HG03571 (cell line): ENCODE results near the gene DMAC1.

Experiments
- ATAC-seq: cut with Tn5 transposase; IDR thresholded peaks from one replicate; pipeline ENCODE4 v1.9.1; 2021; ENCODE audit not compliant: unreplicated experiment

Gene DMAC1, protein sequence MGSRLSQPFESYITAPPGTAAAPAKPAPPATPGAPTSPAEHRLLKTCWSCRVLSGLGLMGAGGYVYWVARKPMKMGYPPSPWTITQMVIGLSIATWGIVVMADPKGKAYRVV

DNA sequence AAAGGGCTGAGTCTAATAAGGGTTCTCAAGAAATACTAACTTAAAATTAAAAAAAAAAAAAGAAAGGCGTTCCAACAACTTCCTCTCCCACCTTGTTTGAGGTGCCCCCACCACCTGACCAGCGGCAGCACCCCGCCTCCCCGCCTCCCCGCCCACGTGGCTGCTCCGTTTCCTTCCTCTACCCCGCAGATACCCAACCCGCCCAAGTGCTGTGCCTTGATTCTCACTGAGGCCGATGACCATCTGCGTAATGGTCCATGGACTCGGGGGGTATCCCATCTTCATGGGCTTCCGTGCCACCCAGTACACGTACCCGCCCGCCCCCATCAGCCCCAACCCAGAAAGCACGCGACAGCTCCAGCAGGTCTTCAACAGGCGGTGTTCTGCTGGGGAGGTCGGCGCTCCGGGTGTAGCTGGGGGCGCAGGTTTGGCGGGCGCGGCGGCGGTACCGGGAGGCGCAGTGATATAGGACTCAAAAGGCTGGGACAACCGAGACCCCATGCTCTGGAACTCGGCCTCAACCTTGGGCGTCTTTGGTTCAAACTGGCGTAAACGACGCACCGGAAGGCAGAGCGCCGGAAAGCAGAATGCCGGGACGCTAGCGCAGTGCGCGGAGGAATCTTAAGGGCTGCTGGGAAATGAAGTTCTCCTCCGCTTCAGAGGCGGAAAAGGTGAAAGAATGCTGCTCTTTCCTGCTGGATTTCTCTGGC is at the start of gene DMAC1:
Gene DMAC1 (minus strand): TSS at position 545 of the 710 bp plus-strand sequence. CDS start 44 bp downstream, at position 501.
- ATAC-seq = peak; percentile 89

DNA sequence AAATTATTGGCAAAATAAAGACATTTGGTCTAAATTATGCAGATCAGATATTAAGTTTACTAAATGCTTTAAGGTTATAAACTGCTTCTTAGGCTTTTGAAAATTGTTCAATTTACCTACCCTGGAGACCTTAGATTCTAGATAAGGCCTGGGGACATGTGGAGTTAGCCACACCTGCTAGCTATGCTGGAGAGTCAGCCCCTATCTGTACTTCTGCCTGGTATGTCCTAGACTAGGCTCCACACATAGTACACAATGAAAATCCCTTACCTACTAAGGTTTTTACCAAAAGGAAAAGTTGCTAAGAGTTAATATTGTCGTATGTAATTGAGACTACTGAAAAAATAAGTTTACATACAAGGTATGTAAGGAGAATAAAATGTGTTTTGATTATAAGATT is 49.8 kb upstream of the DMAC1 start:
- ATAC-seq = no peak

DNA sequence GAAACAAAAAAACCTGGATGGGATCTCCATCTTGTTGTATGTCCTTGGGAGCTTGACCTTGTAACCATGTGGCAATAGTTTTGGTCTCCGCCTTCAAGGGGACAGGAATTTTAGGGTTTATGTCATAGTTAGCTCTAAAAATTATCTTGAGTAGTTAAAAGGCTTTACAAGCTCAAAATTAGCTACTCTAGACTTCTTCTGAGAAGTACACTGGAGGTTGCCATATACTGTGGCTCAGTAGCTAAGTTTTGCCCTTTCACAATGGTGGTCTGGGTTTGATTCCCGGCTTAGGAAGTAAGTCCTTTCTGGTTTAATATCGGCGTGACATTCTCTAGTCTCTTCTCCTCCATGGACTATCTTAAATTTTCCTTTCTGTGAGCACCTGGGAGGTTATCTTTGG is 48.9 kb upstream of the DMAC1 start:
- no peak for ATAC-seq

DNA sequence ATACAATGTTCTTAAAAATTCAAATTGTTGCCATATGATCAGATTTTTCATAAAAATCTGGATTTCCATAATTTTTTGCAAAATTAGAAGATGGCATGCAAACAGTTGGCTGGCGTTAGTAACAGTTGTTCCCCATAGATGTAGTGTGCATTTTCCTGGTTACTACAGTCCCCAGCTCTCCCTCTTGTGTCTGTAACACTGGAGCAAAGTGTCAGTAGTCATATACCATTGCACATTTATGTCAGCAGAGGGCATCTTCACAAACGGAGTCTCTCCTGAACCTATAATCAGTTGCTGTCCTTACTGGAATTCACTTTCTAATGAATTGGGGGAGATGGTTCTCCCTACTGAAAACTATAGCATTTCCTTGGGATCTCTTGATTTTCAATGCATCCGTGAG is 44.7 kb upstream of the DMAC1 start:
- ATAC-seq = no peak

DNA sequence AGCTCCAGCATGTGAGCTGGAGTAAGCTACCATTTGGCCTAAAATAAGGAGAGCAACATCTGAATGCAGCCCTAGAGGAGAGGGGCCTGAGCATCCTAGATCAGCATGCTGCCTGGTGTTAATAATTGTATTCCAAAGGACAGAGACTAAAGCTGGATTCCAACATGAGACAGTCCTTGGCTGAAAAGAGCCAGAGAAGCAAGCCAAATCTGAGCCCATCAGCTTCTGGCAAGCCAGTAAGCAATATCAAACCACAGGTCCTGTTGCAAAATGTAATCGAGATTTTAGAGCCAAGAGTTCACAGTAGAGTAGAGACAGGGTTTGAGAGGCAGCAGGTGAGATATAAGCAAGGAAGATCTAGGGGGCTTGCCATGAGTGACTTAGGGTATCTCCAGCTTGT is 42.3 kb upstream of the DMAC1 start:
- no peak for ATAC-seq

GRCh38 chr9:7834531-7834930 is 35.0 kb upstream of the DMAC1 start:
- no peak for ATAC-seq

GRCh38 chr9:7828334-7828733 is 28.8 kb upstream of the DMAC1 start:
- no peak for ATAC-seq

GRCh38 chr9:7827792-7828191 is 28.2 kb upstream of the DMAC1 start:
- ATAC-seq = no peak

DNA sequence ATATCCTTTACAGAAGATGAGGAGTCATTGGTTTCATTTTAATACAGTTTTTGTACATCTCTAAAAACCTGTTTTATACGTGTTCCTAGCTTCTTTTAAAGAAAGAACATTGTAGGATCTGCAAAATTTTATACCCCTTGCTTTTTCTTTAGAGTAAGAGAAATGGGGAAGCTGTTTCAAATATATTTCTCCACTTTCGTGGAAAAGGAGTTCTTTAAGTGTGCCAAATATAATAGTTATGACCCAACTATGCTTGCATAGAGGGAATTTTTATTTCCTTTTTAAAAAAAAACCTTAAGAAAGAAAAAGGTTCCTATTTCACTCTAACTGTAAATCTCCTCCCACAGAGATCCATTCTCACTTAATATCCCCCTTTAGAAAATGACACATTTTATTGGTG is 27.5 kb upstream of the DMAC1 start:
- ATAC-seq = no peak

GRCh38 chr9:7823651-7824050 is 24.1 kb upstream of the DMAC1 start:
- no peak for ATAC-seq

- ATAC-seq = no peak
Observed at GRCh38 chr9:7819984-7820383, 20.4 kb upstream of the DMAC1 start.

- no peak for ATAC-seq
Observed at GRCh38 chr9:7816021-7816420, 16.4 kb upstream of the DMAC1 start.

- no peak for ATAC-seq
Observed at GRCh38 chr9:7813030-7813429, 13.5 kb upstream of the DMAC1 start.

GRCh38 chr9:7811677-7812076 is 12.1 kb upstream of the DMAC1 start:
- no peak for ATAC-seq

GRCh38 chr9:7802666-7803065 is 3.1 kb upstream of the DMAC1 start:
- no peak for ATAC-seq

- peak; percentile 10 for ATAC-seq
Observed at GRCh38 chr9:7799944-7800285, 337 bp upstream of the DMAC1 start.

- ATAC-seq = no peak
Observed at GRCh38 chr9:7794196-7794595, 5.4 kb downstream of the DMAC1 start.

GRCh38 chr9:7791394-7791793 is 8.2 kb downstream of the DMAC1 start:
- no peak for ATAC-seq

DNA sequence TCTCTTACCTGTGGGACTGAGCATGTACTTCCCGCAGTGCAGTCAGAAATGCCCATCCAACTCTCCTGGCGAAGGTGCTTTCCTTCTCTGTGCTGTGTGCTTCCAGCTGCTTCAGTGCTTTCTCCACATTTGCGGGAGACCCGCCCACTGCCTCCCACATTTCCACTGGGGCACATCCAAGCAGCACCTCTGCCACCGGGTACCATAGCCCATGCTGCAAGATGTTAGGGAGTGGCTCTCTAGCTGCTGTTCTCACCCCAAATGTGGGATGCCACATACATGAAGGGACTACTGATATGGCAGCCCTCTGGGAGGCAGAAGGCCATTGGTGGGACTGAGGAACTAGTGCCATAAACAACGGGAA is 8.8 kb downstream of the DMAC1 start:
- no peak for ATAC-seq

GRCh38 chr9:7790022-7790818 is 9.4 kb downstream of the DMAC1 start:
- ATAC-seq = no peak

DNA sequence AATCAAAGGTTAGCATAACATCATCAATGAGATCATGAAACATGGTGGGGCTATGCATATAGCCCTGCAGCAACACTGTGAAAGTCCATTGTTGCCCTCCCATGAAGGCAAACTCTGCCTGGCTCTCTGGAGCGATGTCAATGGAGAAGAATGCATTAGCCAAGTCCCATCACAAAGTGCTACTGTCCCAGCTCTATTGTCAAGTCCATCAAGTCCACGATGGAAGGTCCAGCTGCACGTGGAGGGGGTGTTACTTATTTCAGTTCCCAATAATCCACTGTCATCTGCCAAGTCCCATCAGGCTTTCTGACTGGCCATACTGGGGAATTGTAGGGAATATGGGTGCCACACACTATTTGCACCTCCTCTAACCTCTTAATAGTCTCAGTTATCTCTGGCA is 10.8 kb downstream of the DMAC1 start:
- no peak for ATAC-seq

- no peak for ATAC-seq
Observed at GRCh38 chr9:7785813-7786212, 13.8 kb downstream of the DMAC1 start.
